H9 (cell line): ENCODE results near the gene LARP1. TPM values are rescaled to one million over a fixed set of nuclear protein-coding genes. Genes with fewer than 3 reads are reported as not detected.
A peak's percentile ranks its signal among the peaks of the same experiment; 100 is the strongest.

Experiments
- DNase-seq: peaks from one replicate; pipeline ENCODE4 v3.0.0-alpha.2; 2017
- H2AFZ ChIP-seq: one replicate; pipeline ENCODE4 v1.6.1; 2013; ENCODE audit warnings: mild to moderate bottlenecking, low read length, control low read depth, moderate library complexity
- H2AK5ac ChIP-seq: 2 replicates; pipeline ENCODE4 v1.6.1; 2013; ENCODE audit warnings: low read length, control low read depth, mixed read lengths; ENCODE audit not compliant: insufficient read length
- H2BK120ac ChIP-seq: one replicate; pipeline ENCODE4 v1.6.1; 2013; ENCODE audit warnings: low read depth, mild to moderate bottlenecking, low read length, control low read depth, inconsistent platforms; ENCODE audit not compliant: poor library complexity, severe bottlenecking
- H2BK12ac ChIP-seq: 2 replicates; pipeline ENCODE4 v1.6.1; 2013; ENCODE audit warnings: low read length, control low read depth, mixed read lengths, low read depth; ENCODE audit not compliant: insufficient read length
- H2BK15ac ChIP-seq: 2 replicates; pipeline ENCODE4 v1.6.1; 2013; ENCODE audit warnings: low read depth, low read length, control low read depth
- H2BK20ac ChIP-seq: one replicate; pipeline ENCODE4 v1.6.1; 2013; ENCODE audit warnings: low read depth, mild to moderate bottlenecking, low read length, control low read depth, inconsistent platforms; ENCODE audit not compliant: poor library complexity, severe bottlenecking
- H2BK5ac ChIP-seq: 2 replicates; pipeline ENCODE4 v1.6.1; 2013; ENCODE audit warnings: low read length, control low read depth, mixed read lengths; ENCODE audit not compliant: insufficient read length
- H3K14ac ChIP-seq: 2 replicates; pipeline ENCODE4 v1.6.1; 2013; ENCODE audit warnings: low read length, control low read depth; ENCODE audit not compliant: insufficient read depth
- H3K18ac ChIP-seq: 2 replicates; pipeline ENCODE4 v1.6.1; 2013; ENCODE audit warnings: low read depth, mild to moderate bottlenecking, mixed read lengths, low read length, control low read depth; ENCODE audit not compliant: insufficient read length
- H3K23ac ChIP-seq: 2 replicates; pipeline ENCODE4 v1.6.1; 2013; ENCODE audit warnings: low read length, control low read depth, mixed read lengths, low read depth; ENCODE audit not compliant: insufficient read length
- H3K23me2 ChIP-seq: 2 replicates; pipeline ENCODE4 v1.6.1; 2013; ENCODE audit warnings: low read depth, mild to moderate bottlenecking, mixed read lengths, low read length, control low read depth; ENCODE audit not compliant: insufficient read length, poor library complexity, severe bottlenecking
- H3K27ac ChIP-seq: 2 replicates; pipeline ENCODE4 v1.5.1; 2013; ENCODE audit warnings: low read length, control low read depth, mixed read lengths, low read depth; ENCODE audit not compliant: insufficient read length
- H3K27me3 ChIP-seq: 2 replicates; pipeline ENCODE4 v1.6.1; 2013; ENCODE audit warnings: low read length, control low read depth, inconsistent platforms; ENCODE audit not compliant: insufficient read depth
- H3K4ac ChIP-seq: 2 replicates; pipeline ENCODE4 v1.6.1; 2013; ENCODE audit warnings: low read depth, mild to moderate bottlenecking, control low read depth, inconsistent platforms, low read length, moderate library complexity
- H3K4me1 ChIP-seq: 2 replicates; pipeline ENCODE4 v1.6.1; 2013; ENCODE audit warnings: low read length, control low read depth, inconsistent platforms; ENCODE audit not compliant: insufficient read depth
- H3K4me2 ChIP-seq: 2 replicates; pipeline ENCODE4 v1.6.1; 2013; ENCODE audit warnings: low read length, control low read depth, mixed read lengths; ENCODE audit not compliant: insufficient read length, insufficient read depth
- H3K56ac ChIP-seq: 2 replicates; pipeline ENCODE4 v1.6.1; 2013; ENCODE audit warnings: low read depth, mild to moderate bottlenecking, mixed read lengths, low read length, control low read depth; ENCODE audit not compliant: insufficient read length
- H3K79me1 ChIP-seq: 2 replicates; pipeline ENCODE4 v1.6.1; 2013; ENCODE audit warnings: low read depth, mild to moderate bottlenecking, moderate library complexity, low read length, control low read depth, inconsistent platforms; ENCODE audit not compliant: insufficient read depth, poor library complexity, severe bottlenecking
- H3K79me2 ChIP-seq: 2 replicates; pipeline ENCODE4 v1.6.1; 2013; ENCODE audit warnings: low read length, control low read depth, inconsistent platforms; ENCODE audit not compliant: insufficient read depth
- H3K9ac ChIP-seq: 2 replicates; pipeline ENCODE4 v1.6.1; 2013; ENCODE audit warnings: low read length, control low read depth, mixed read lengths; ENCODE audit not compliant: insufficient read length; ENCODE audit errors: extremely low read depth
- H3K9me3 ChIP-seq: one replicate; pipeline ENCODE4 v1.6.1; 2013; ENCODE audit warnings: low read depth, low read length, inconsistent platforms; ENCODE audit not compliant: control insufficient read depth
- H3T11ph ChIP-seq: one replicate; pipeline ENCODE4 v1.6.1; 2013; ENCODE audit warnings: mild to moderate bottlenecking, low read length, control low read depth, inconsistent platforms
- H4K20me1 ChIP-seq: one replicate; pipeline ENCODE4 v1.6.1; 2013; ENCODE audit not compliant: control insufficient read depth, insufficient read length, insufficient read depth
- H4K5ac ChIP-seq: 2 replicates; pipeline ENCODE4 v1.6.1; 2013; ENCODE audit warnings: low read depth, mild to moderate bottlenecking, mixed read lengths, low read length, control low read depth; ENCODE audit not compliant: insufficient read length
- H4K8ac ChIP-seq: replicated peaks from 2 replicates; pipeline ENCODE4 v1.6.1; 2013; ENCODE audit warnings: low read length, control low read depth, mixed read lengths, low read depth; ENCODE audit not compliant: insufficient read length
- H4K91ac ChIP-seq: 2 replicates; pipeline ENCODE4 v1.6.1; 2013; ENCODE audit warnings: low read depth, mild to moderate bottlenecking, moderate library complexity, mixed read lengths, low read length, control low read depth; ENCODE audit not compliant: insufficient read length
- H3K27ac Mint-ChIP-seq, 3 experiments: 2 replicates in 2 of 3; 3 replicates in 1 of 3; pipeline ENCODE4 v1.8.0; 2020 to 2021; ENCODE audit warnings: mixed read lengths in 3 of 3, mild to moderate bottlenecking in 1 of 3, moderate library complexity in 1 of 3
- H3K27me3 Mint-ChIP-seq: 2 replicates; pipeline ENCODE4 v1.8.0; 2021; ENCODE audit warnings: low read depth, mild to moderate bottlenecking, moderate library complexity, mixed read lengths
- H3K36me3 Mint-ChIP-seq, 3 experiments: 2 replicates in 2 of 3; 3 replicates in 1 of 3; pipeline ENCODE4 v1.8.0; 2020 to 2021; ENCODE audit warnings: low read depth in 3 of 3, mixed read lengths in 3 of 3; ENCODE audit not compliant: insufficient read depth in 1 of 3
- H3K4me1 Mint-ChIP-seq, 2 experiments: 2 replicates each; pipeline ENCODE4 v1.8.0; 2020; ENCODE audit warnings: mixed read lengths in 2 of 2
- H3K4me3 Mint-ChIP-seq, 2 experiments: 2 replicates in 1 of 2; 3 replicates in 1 of 2; pipeline ENCODE4 v1.8.0; 2020 to 2021; ENCODE audit warnings: mild to moderate bottlenecking in 2 of 2, mixed read lengths in 2 of 2, moderate library complexity in 1 of 2
- H3K9me3 Mint-ChIP-seq, 2 experiments: 2 replicates in 1 of 2; 3 replicates in 1 of 2; pipeline ENCODE4 v1.8.0; 2020; ENCODE audit warnings: mild to moderate bottlenecking in 2 of 2, mixed read lengths in 2 of 2, moderate library complexity in 1 of 2
- CTCF ChIP-seq: fragments of 200-600 bp; sonication (generic); conservative IDR thresholded peaks from 3 replicates; pipeline ENCODE4 v1.8.0; 2021; ENCODE audit warnings: antibody characterized with exemption, mild to moderate bottlenecking
- WGBS: extraction: QIAGEN DNeasy Blood & Tissue Kit; methylation state at CpG from one replicate; pipeline ENCODE4 v1.1.7; 2013; ENCODE audit warnings: missing lambda C conversion rate, low lambda C conversion rate, mixed read lengths; ENCODE audit not compliant: insufficient read length; ENCODE audit errors: extremely low coverage; 5-methylcytosine and 5-hydroxymethylcytosine counted together
- total RNA-seq: library from RNA; stranded (reverse); gene quantifications from 2 replicates; pipeline ENCODE4 v1.2.1, GENCODE V29; 2021

The LARP1 gene
- total RNA-seq, 1 experiment from 2014 or later, result 405 TPM

DNA sequence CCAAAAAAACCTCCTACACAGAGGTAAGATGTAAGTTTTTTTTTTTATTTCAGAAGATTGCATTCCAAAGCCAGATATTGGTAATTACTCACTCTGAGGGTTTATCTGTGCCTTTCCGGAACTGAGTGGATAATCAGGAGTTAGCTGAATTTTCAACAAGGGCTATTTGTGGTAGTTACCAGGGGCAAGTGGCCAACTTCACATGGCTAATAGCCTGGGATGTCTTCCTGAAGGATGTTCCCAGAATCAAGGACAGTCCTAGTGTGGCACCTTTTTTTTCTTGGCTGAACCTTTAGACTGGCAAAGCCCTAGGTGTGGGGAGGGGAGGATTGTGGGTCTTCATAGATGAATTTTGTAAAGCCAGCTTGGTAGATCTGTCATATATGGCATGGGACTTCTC is 7.1 kb downstream of the LARP1 start:
- no CpG with 5 or more reads among the region's 1 CpG for WGBS
- Histone ChIP-seq H4K5ac (no peak overlapping the region), H3K4me1 (peaks cover 26% of the 10 kb centered on the region), H4K91ac (no peak overlapping the region), H2BK5ac (no peak overlapping the region), H2BK120ac (no peak overlapping the region), H3K23me2 (peaks cover 8% of the 10 kb centered on the region), H4K8ac (no peak overlapping the region), H3K79me1 (no peaks in the 10 kb centered on the region), H3K27ac (no peak overlapping the region), H3K23ac (no peak overlapping the region), H4K20me1 (no peaks in the 10 kb centered on the region), H3K4ac (no peak overlapping the region), H2AK5ac (no peak overlapping the region), H2BK20ac (no peak overlapping the region), H3K27me3 (no peaks in the 10 kb centered on the region), H2AFZ (no peak overlapping the region), H3K14ac (no peak overlapping the region), H3K79me2 (peaks cover 95% of the 10 kb centered on the region), H3K18ac (no peak overlapping the region), H2BK15ac (no peak overlapping the region), H3K9me3 (no peaks in the 10 kb centered on the region), H3T11ph (no peak overlapping the region), H2BK12ac (no peak overlapping the region), H3K9ac (no peak overlapping the region), H3K4me2 (no peak overlapping the region), H3K56ac (no peak overlapping the region)
- TF ChIP-seq CTCF, result no peak
- DNase-seq, result no peak
- H3K27ac Mint-ChIP-seq, result peak overlapping the region; percentile 25 to 50 (median 33); a peak in 3 of 7 replicates
- no peaks in the 10 kb centered on the region for H3K27me3 Mint-ChIP-seq
- peaks cover 65 to 66% of the 10 kb centered on the region in 2 experiments for H3K4me1 Mint-ChIP-seq
- no peak overlapping the region for H3K4me3 Mint-ChIP-seq
- peaks cover 0 to 4% (median 0%) of the 10 kb centered on the region in 3 experiments; a peak in 2 of 7 replicates for H3K36me3 Mint-ChIP-seq
- no peaks in the 10 kb centered on the region for H3K9me3 Mint-ChIP-seq
